SK-N-SH (cell line): ENCODE data around the gene IDE. TPM values are rescaled to one million over a fixed set of nuclear protein-coding genes. Genes with fewer than 3 reads are reported as not detected.

Experiments used
- CTCF ChIA-PET: fragments of 300-600, 350-600 bp; formaldehyde crosslinking; extraction: SDS; loops from one replicate; lab custom pipeline; 2021; lab: Yijun Ruan, JAX
- POLR2A ChIA-PET: fragments of 350-600 bp; sonication (Branson Sonifier 250); formaldehyde crosslinking; extraction: SDS; loops from one replicate; lab custom pipeline; 2020; ENCODE audit warnings: antibody characterized with exemption, inconsistent platforms; lab: Yijun Ruan, JAX
- DNase-seq: peaks from one replicate; pipeline ENCODE4 v3.0.0; 2012
- H2AFZ ChIP-seq: fragments of 200-600 bp; sonication (generic); 2 replicates; pipeline ENCODE4 v1.8.1; 2016; ENCODE audit warnings: antibody characterized with exemption, mild to moderate bottlenecking, low read depth
- H3F3A ChIP-seq: fragments of 200-600 bp; sonication (generic); replicated peaks from 2 replicates; pipeline ENCODE3; 2016; ENCODE audit warnings: antibody characterized with exemption, mild to moderate bottlenecking; ENCODE audit not compliant: insufficient read depth
- H3K27ac ChIP-seq, 2 experiments: fragments of 200-500 bp in 1 of 2; fragments of 200-600 bp in 1 of 2; sonication (Bioruptor generic) in 1 of 2; sonication (generic), shearing (Covaris generic) in 1 of 2; 2 replicates each; pipeline versions ENCODE4 v1.5.1 to v1.6.1; 2014 to 2016; ENCODE audit warnings: low read depth in 2 of 2, inconsistent platforms in 1 of 2, low read length in 1 of 2, mild to moderate bottlenecking in 1 of 2, mixed read lengths in 1 of 2
- H3K27me3 ChIP-seq: fragments of 200-600 bp; sonication (generic), shearing (Covaris generic); 2 replicates; pipeline ENCODE4 v1.6.1; 2016; ENCODE audit warnings: mixed run types; ENCODE audit not compliant: insufficient read depth
- H3K36me3 ChIP-seq, 2 experiments: fragments of 200-500 bp in 1 of 2; fragments of 200-600 bp in 1 of 2; sonication (Bioruptor generic) in 1 of 2; sonication (generic) in 1 of 2; replicated peaks in 1 of 2; 2 replicates each; pipeline versions ENCODE3 to v1.5.1; 2014 to 2016; ENCODE audit warnings: low read length in 1 of 2, mild to moderate bottlenecking in 1 of 2; ENCODE audit not compliant: insufficient read depth in 2 of 2, control insufficient read depth in 1 of 2
- H3K4me1 ChIP-seq, 2 experiments: fragments of 200-500 bp in 1 of 2; fragments of 200-600 bp in 1 of 2; sonication (Bioruptor generic) in 1 of 2; sonication (generic), shearing (Covaris generic) in 1 of 2; 2 replicates each; pipeline versions ENCODE4 v1.5.1 to v1.6.1; 2014 to 2016; ENCODE audit warnings: low read depth in 1 of 2, low read length in 1 of 2, mixed run types in 1 of 2; ENCODE audit not compliant: insufficient read depth in 2 of 2, control insufficient read depth in 1 of 2
- H3K4me2 ChIP-seq: fragments of 200-600 bp; sonication (generic), shearing (Covaris generic); 2 replicates; pipeline ENCODE4 v1.6.1; 2017; ENCODE audit warnings: mixed run types
- H3K4me3 ChIP-seq, 2 experiments: fragments of 200-500 bp in 1 of 2; fragments of 200-600 bp in 1 of 2; sonication (Bioruptor generic) in 1 of 2; sonication (generic), shearing (Covaris generic) in 1 of 2; 2 replicates each; pipeline versions ENCODE4 v1.5.1 to v1.8.1; 2014 to 2016; ENCODE audit warnings: low read depth in 2 of 2, inconsistent platforms in 1 of 2, low read length in 1 of 2, mild to moderate bottlenecking in 1 of 2, mixed read lengths in 1 of 2, moderate library complexity in 1 of 2
- H3K79me2 ChIP-seq: fragments of 200-600 bp; sonication (generic); 2 replicates; pipeline ENCODE4 v1.8.1; 2017; ENCODE audit warnings: mild to moderate bottlenecking; ENCODE audit not compliant: insufficient read depth
- H3K9ac ChIP-seq: fragments of 200-600 bp; sonication (generic); 2 replicates; pipeline ENCODE4 v1.6.1; 2017; ENCODE audit warnings: mixed run types
- H3K9me2 ChIP-seq: fragments of 200-600 bp; sonication (generic); 2 replicates; pipeline ENCODE4 v1.6.1; 2017; ENCODE audit warnings: mixed run types
- H3K9me3 ChIP-seq: fragments of 200-600 bp; sonication (generic); 2 replicates; pipeline ENCODE4 v1.6.1; 2017; ENCODE audit warnings: mixed run types, mild to moderate bottlenecking, moderate library complexity
- H4K20me1 ChIP-seq: fragments of 200-600 bp; sonication (generic); 2 replicates; pipeline ENCODE4 v1.6.1; 2017; ENCODE audit warnings: mild to moderate bottlenecking, mixed run types; ENCODE audit not compliant: insufficient read depth
- CHD2 ChIP-seq: fragments of 150-350 bp; IDR thresholded peaks from 2 replicates; pipeline ENCODE4 v1.6.1; 2018; ENCODE audit warnings: low read length; ENCODE audit not compliant: partially characterized antibody
- CTCF ChIP-seq: fragments of 200-600 bp; sonication (generic); IDR thresholded peaks from 2 replicates; pipeline ENCODE4 v1.6.1; 2017; ENCODE audit warnings: antibody characterized with exemption, mild to moderate bottlenecking, moderate library complexity
- EP300 ChIP-seq, 2 experiments: IDR thresholded peaks; 2 replicates each; pipeline versions ENCODE4 v1.4.0 to v1.6.1; 2012; ENCODE audit warnings: borderline replicate concordance in 1 of 2, low read depth in 1 of 2, low read length in 1 of 2
- FOSL2 ChIP-seq: IDR thresholded peaks from 2 replicates; pipeline ENCODE4 v1.4.0; 2012; ENCODE audit warnings: low read depth, mild to moderate bottlenecking, moderate library complexity, borderline replicate concordance
- FOXJ3 ChIP-seq: sonication (generic); formaldehyde crosslinking; IDR thresholded peaks from 2 replicates; pipeline ENCODE4 v1.5.1; 2020; ENCODE audit warnings: mild to moderate bottlenecking, missing genetic modification reagents
- FOXM1 ChIP-seq: IDR thresholded peaks from 2 replicates; pipeline ENCODE4 v1.4.0; 2012; ENCODE audit warnings: low read depth, mild to moderate bottlenecking
- GABPA ChIP-seq: IDR thresholded peaks from 2 replicates; pipeline ENCODE4 v1.4.0; 2012; ENCODE audit warnings: low read depth, mild to moderate bottlenecking
- GATA2 ChIP-seq: sonication (generic); formaldehyde crosslinking; IDR thresholded peaks from 2 replicates; pipeline ENCODE4 v1.5.0; 2020; ENCODE audit warnings: mild to moderate bottlenecking, missing genetic modification reagents
- IRF3 ChIP-seq: fragments of 150-350 bp; IDR thresholded peaks from 2 replicates; pipeline ENCODE4 v1.6.1; 2016; ENCODE audit warnings: mild to moderate bottlenecking, low read depth, low read length
- JUND ChIP-seq: IDR thresholded peaks from 2 replicates; pipeline ENCODE4 v1.4.0; 2012
- MAX ChIP-seq: IDR thresholded peaks from 2 replicates; pipeline ENCODE4 v1.4.0; 2012; ENCODE audit warnings: low read depth
- NFIC ChIP-seq: IDR thresholded peaks from 2 replicates; pipeline ENCODE4 v1.4.0; 2012; ENCODE audit warnings: borderline replicate concordance
- NRF1 ChIP-seq: IDR thresholded peaks from 2 replicates; pipeline ENCODE4 v1.6.1; 2012; ENCODE audit warnings: low read depth, mild to moderate bottlenecking, low read length
- POLR2AphosphoS5 ChIP-seq: IDR thresholded peaks from 2 replicates; pipeline ENCODE4 v1.6.1; 2012; ENCODE audit warnings: low read depth, low read length
- RCOR1 ChIP-seq: fragments of 150-350 bp; IDR thresholded peaks from 2 replicates; pipeline ENCODE4 v1.6.1; 2017; ENCODE audit warnings: antibody characterized with exemption, low read length
- REST ChIP-seq: IDR thresholded peaks from 2 replicates; pipeline ENCODE4 v1.6.1; 2012; ENCODE audit warnings: mild to moderate bottlenecking, low read depth, low read length, moderate library complexity
- RXRA ChIP-seq: IDR thresholded peaks from 2 replicates; pipeline ENCODE4 v1.4.0; 2012; ENCODE audit warnings: low read depth, mild to moderate bottlenecking, borderline replicate concordance
- TEAD4 ChIP-seq: IDR thresholded peaks from 2 replicates; pipeline ENCODE4 v1.4.0; 2012; ENCODE audit warnings: mild to moderate bottlenecking, borderline replicate concordance; ENCODE audit not compliant: insufficient read depth
- USF2 ChIP-seq: fragments of 150-350 bp; IDR thresholded peaks from 2 replicates; pipeline ENCODE4 v1.6.1; 2017; ENCODE audit warnings: antibody characterized with exemption, low read length, low read depth, borderline replicate concordance
- YY1 ChIP-seq: IDR thresholded peaks from 2 replicates; pipeline ENCODE4 v1.4.0; 2012; ENCODE audit warnings: low read depth, mild to moderate bottlenecking
- WGBS: methylation state at CpG from one replicate; pipeline ENCODE4 v1.1.6; 2017; ENCODE audit warnings: low lambda C conversion rate; 5-methylcytosine and 5-hydroxymethylcytosine counted together
- polyA plus RNA-seq, 3 experiments: library from polyadenylated mRNA; depleted of rRNA; stranded (reverse); fragments of >200 nt; gene quantifications; 2 replicates each; pipeline ENCODE4 v1.2.3, GENCODE V29; 2012

IDE gene
- polyA plus RNA-seq, 1 of the 3 experiments (the other 2 are of a cell fraction), result 9.3 TPM

GRCh38 chr10:92411406-92411805, 162.5 kb downstream of the IDE start:
- Histone ChIP-seq H3K4me1 (no peaks in the 10 kb centered on the region; a peak in 1 of 4 replicates), H3K9me3 (no peaks in the 10 kb centered on the region), H3K4me3 (no peak overlapping the region), H3K79me2 (no peaks in the 10 kb centered on the region), H3K4me2 (no peak overlapping the region), H3K27me3 (no peaks in the 10 kb centered on the region), H3K9ac (no peak overlapping the region), H3K27ac (no peak overlapping the region), H3F3A (no peaks in the 10 kb centered on the region), H3K9me2 (no peaks in the 10 kb centered on the region), H4K20me1 (no peaks in the 10 kb centered on the region), H2AFZ (no peak overlapping the region), H3K36me3 (no peaks in the 10 kb centered on the region)
- no peak for DNase-seq
- POLR2A ChIA-PET, result no interaction called here
- CTCF ChIA-PET, result no interaction called here
- TF ChIP-seq REST, result no peak
- TF ChIP-seq GATA2 (CRISPR knock-in tag), result no peak
- no peak for TF ChIP-seq GABPA
- TF ChIP-seq FOSL2, result no peak
- TF ChIP-seq CHD2, result no peak
- no peak for TF ChIP-seq USF2
- no peak for TF ChIP-seq NRF1
- TF ChIP-seq NFIC, result no peak
- TF ChIP-seq EP300 (IDR thresholded peaks at IDR 0.05; ENCODE audit: borderline replicate concordance in 1 of 2, low read depth in 1 of 2, low read length in 1 of 2), result no peak
- no peak for TF ChIP-seq TEAD4
- 79% methylated on average over 8 of the region's 8 CpGs for WGBS

GRCh38 chr10:92410501-92410900, 163.4 kb downstream of the IDE start:
- Histone ChIP-seq H2AFZ (no peak overlapping the region), H3K9ac (no peak overlapping the region), H3K27ac (no peak overlapping the region), H3K4me3 (no peak overlapping the region), H3K4me2 (no peak overlapping the region), H3K4me1 (no peaks in the 10 kb centered on the region; a peak in 1 of 4 replicates), H3K79me2 (no peaks in the 10 kb centered on the region), H3K36me3 (no peaks in the 10 kb centered on the region), H4K20me1 (no peaks in the 10 kb centered on the region), H3K9me2 (no peaks in the 10 kb centered on the region), H3F3A (no peaks in the 10 kb centered on the region), H3K27me3 (no peaks in the 10 kb centered on the region), H3K9me3 (no peaks in the 10 kb centered on the region)
- ChIA-PET POLR2A (no interaction called here), CTCF (interaction anchor here (1.5 kb wide), 1 partner anchor 14 kb away, joined by 3 read pairs; no protein-coding TSS in a partner anchor)
- WGBS, result 73% methylated on average over 2 of the region's 2 CpGs
- DNase-seq, result no peak
- TF ChIP-seq RCOR1, result no peak
- no peak for TF ChIP-seq RXRA
- TF ChIP-seq FOXJ3, result no peak
- TF ChIP-seq NRF1, result no peak
- no peak for TF ChIP-seq MAX
- TF ChIP-seq CTCF, result no peak
- no peak for TF ChIP-seq POLR2AphosphoS5
- no peak for TF ChIP-seq FOXM1
- TF ChIP-seq YY1, result no peak
- TF ChIP-seq JUND, result no peak
- no peak for TF ChIP-seq GABPA
- no peak for TF ChIP-seq NFIC
- no peak for TF ChIP-seq IRF3
- no peak for TF ChIP-seq GATA2 (CRISPR knock-in tag)
